GM12891 (cell line): ENCODE data around the gene MGME1.

Experiments used
- PAX5 ChIP-seq: IDR thresholded peaks from 2 replicates; pipeline ENCODE4 v1.6.1; 2011; ENCODE audit warnings: low read length, moderate library complexity, mild to moderate bottlenecking; ENCODE audit not compliant: insufficient read depth, severe bottlenecking
- POLR2A ChIP-seq: IDR thresholded peaks from 2 replicates; pipeline ENCODE4 v1.6.1; 2011; ENCODE audit warnings: low read depth, low read length, control low read depth
- POLR2AphosphoS5 ChIP-seq: IDR thresholded peaks from 2 replicates; pipeline ENCODE4 v1.6.1; 2011; ENCODE audit warnings: low read depth, low read length, control low read depth

- TF ChIP-seq POLR2A (no peak), POLR2AphosphoS5 (no peak), PAX5 (no peak)
These were observed 35.7 kb upstream of the MGME1 start for GRCh38 chr20:17933121-17933520.
